ENCODE measurements around the gene PARP12.

The PARP12 gene

GRCh38 chr7:139989366-139990141, 73.2 kb downstream of the PARP12 start:
- TF ChIP-seq CTCF (conservative IDR thresholded peaks at IDR 0.05; ENCODE audit: low read depth, low read length), result no peak
- DNase-seq (ENCODE audit: low read depth), result no peak
- H3K4me3 ChIP-seq (ENCODE audit: low read depth, low read length), result no peak overlapping the region

DNA sequence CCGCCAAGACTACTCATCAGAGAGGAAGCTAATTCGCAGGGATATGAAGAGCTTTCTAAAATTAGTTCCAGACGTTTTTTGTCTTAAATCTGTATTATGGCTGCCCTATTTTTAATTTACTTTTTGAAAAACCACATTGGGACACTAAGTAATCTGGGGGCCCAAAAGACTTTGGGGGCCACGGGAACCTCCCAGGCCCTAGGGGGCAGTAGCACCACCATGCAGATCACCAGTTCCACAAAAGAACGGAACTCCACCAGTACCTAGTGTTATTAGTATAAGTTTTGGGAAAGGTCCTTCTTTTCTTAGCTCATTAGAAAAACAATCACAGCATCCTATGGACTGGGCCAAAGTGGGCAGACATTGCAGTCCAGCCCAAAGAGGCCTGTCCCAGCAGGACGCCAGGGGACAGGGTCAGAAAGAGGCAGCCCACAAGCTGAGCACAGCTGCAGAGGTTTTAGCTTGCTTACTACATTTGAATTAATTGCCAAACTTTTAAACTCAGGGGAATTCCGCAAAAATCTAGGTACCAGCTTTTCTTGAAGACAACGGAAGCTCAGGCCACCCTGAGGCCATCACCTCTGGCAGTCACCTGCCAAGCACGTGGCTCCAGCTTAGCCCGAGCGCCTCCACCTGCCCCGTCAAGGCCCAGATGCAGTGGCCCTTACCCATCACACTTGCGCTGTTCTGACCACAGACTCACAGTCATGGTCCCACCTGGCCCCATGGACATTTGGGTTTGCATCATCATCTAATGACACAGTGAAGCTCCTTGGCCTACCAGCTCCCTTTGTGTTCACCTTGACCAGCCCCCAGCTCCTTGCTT, 74.8 kb downstream of the PARP12 start:
- peak; percentile 60 for DNase-seq (ENCODE audit: low read depth)
- H3K4me3 ChIP-seq (ENCODE audit: low read depth, low read length), result no peak overlapping the region
- peak; percentile 34 for TF ChIP-seq CTCF (conservative IDR thresholded peaks at IDR 0.05; ENCODE audit: low read depth, low read length)

GRCh38 chr7:139985811-139986210, 76.9 kb downstream of the PARP12 start:
- H3K4me3 ChIP-seq (ENCODE audit: low read depth, low read length), result no peak overlapping the region
- DNase-seq (ENCODE audit: low read depth), result no peak
- TF ChIP-seq CTCF (conservative IDR thresholded peaks at IDR 0.05; ENCODE audit: low read depth, low read length), result no peak

GRCh38 chr7:139984642-139985539, 77.9 kb downstream of the PARP12 start:
- no peak for DNase-seq (ENCODE audit: low read depth)
- no peak overlapping the region for H3K4me3 ChIP-seq (ENCODE audit: low read depth, low read length)
- TF ChIP-seq CTCF (conservative IDR thresholded peaks at IDR 0.05; ENCODE audit: low read depth, low read length), result no peak

GRCh38 chr7:139982927-139983920, 79.5 kb downstream of the PARP12 start:
- no peak overlapping the region for H3K4me3 ChIP-seq (ENCODE audit: low read depth, low read length)
- no peak for DNase-seq (ENCODE audit: low read depth)
- TF ChIP-seq CTCF (conservative IDR thresholded peaks at IDR 0.05; ENCODE audit: low read depth, low read length), result no peak

DNA sequence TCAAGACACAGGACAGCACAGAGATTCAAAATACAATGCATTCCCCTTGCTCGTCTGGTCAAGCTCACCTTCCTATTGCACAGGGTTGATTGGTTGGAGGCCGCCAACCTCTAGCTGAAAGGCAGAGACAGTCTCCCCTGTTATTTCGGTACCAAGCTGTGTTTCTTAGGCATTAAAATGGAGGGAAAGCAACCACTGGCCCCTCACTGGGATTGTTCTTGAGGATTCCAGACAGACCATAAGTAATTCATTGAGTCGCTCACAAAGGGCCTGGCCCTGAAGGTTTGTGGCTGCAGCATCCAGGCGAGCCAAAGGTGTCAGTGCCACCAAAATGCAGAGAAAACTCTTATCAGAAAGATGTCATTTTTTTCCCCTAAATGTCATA, 81.2 kb downstream of the PARP12 start:
- no peak for TF ChIP-seq CTCF (conservative IDR thresholded peaks at IDR 0.05; ENCODE audit: low read depth, low read length)
- DNase-seq (ENCODE audit: low read depth), result no peak
- no peak overlapping the region for H3K4me3 ChIP-seq (ENCODE audit: low read depth, low read length)

All from choroid plexus epithelial cell (primary cell).